GM12878 (cell line): ENCODE data around the gene PADI2. TPM values are rescaled to one million over a fixed set of nuclear protein-coding genes. Genes with fewer than 3 reads are reported as not detected.

Experiments used
- ATAC-seq: fragments of 200-7000 bp; cut with Tn5 transposase; 3 replicates; pipeline ENCODE4 v1.9.1; 2020; ENCODE audit warnings: mild to moderate bottlenecking, moderate library complexity
- BruUV-seq: library from RNA; stranded (reverse); fragments of 400-500 nt; replicated peaks from 2 replicates; lab custom pipeline; 2021; lab: Mats Ljungman, UMichigan
- CTCF ChIA-PET: fragments of 300-600 bp; sonication (Branson Sonifier 250); formaldehyde crosslinking; extraction: SDS; loops from one replicate; lab custom pipeline; 2021; ENCODE audit warnings: inconsistent platforms; lab: Yijun Ruan, JAX
- POLR2A ChIA-PET: fragments of 350-600 bp; formaldehyde crosslinking; extraction: SDS; loops from one replicate; lab custom pipeline; 2021; ENCODE audit warnings: inconsistent platforms; lab: Charles Lee
- RAD21 ChIA-PET: fragments of 300-600 bp; sonication (Branson Sonifier 250); formaldehyde crosslinking; loops from one replicate; lab custom pipeline; 2023; ENCODE audit warnings: antibody characterized with exemption; ENCODE audit not compliant: unreplicated experiment; lab: Charles Lee
- SMC1A ChIA-PET: fragments of 300-600 bp; sonication (Branson Sonifier 250); formaldehyde crosslinking; loops from one replicate; lab custom pipeline; 2023; ENCODE audit not compliant: unreplicated experiment, uncharacterized antibody; lab: Charles Lee
- DNase-seq: peaks from one replicate; pipeline ENCODE4 v3.0.0-alpha.2; 2011; ENCODE audit warnings: low read depth, low spot score
- FAIRE-seq: peaks from 3 replicates; lab custom pipeline; 2011; peaks lifted over from hg19 to GRCh38; lab: Jason Lieb, UNC
- H2AFZ ChIP-seq: 2 replicates; pipeline ENCODE4 v1.6.0; 2011; ENCODE audit warnings: low read depth, low read length, control low read depth; ENCODE audit not compliant: control insufficient read depth
- H3K27ac ChIP-seq: 2 replicates; pipeline ENCODE4 v1.5.1; 2011; ENCODE audit warnings: control low read depth; ENCODE audit not compliant: control insufficient read depth, insufficient read depth
- H3K27me3 ChIP-seq, 2 experiments: replicated peaks in 1 of 2; 2 replicates each; pipeline versions ENCODE4 v1.6.0 to v1.6.1; 2011; ENCODE audit warnings: low read length in 1 of 2; ENCODE audit not compliant: control insufficient read depth in 2 of 2, insufficient read depth in 2 of 2
- H3K36me3 ChIP-seq, 2 experiments: 2 replicates each; pipeline ENCODE4 v1.5.1; 2011; ENCODE audit warnings: low read length in 1 of 2; ENCODE audit not compliant: control insufficient read depth in 2 of 2, insufficient read depth in 2 of 2
- H3K4me1 ChIP-seq: 2 replicates; pipeline ENCODE4 v1.6.1; 2011; ENCODE audit warnings: mild to moderate bottlenecking, low read length, moderate library complexity, mixed read lengths; ENCODE audit not compliant: control insufficient read depth, insufficient read depth
- H3K4me2 ChIP-seq: 2 replicates; pipeline ENCODE4 v1.6.0; 2011; ENCODE audit warnings: control low read depth; ENCODE audit not compliant: control insufficient read depth, insufficient read depth
- H3K4me3 ChIP-seq: fragments of 200-600 bp; sonication (generic); 2 replicates; pipeline ENCODE4 v1.5.1; 2016
- H3K79me2 ChIP-seq: 2 replicates; pipeline ENCODE4 v1.6.0; 2011; ENCODE audit warnings: low read length; ENCODE audit not compliant: control insufficient read depth, insufficient read depth
- H3K9ac ChIP-seq: 2 replicates; pipeline ENCODE4 v1.8.0; 2011; ENCODE audit warnings: low read length, control low read depth, mixed read lengths; ENCODE audit not compliant: control insufficient read depth, insufficient read depth
- H3K9me3 ChIP-seq: replicated peaks from 3 replicates; pipeline ENCODE4 v1.5.1; 2011; ENCODE audit warnings: mild to moderate bottlenecking, low read length; ENCODE audit not compliant: control insufficient read depth, insufficient read depth
- H4K20me1 ChIP-seq: 2 replicates; pipeline ENCODE4 v1.6.0; 2011; ENCODE audit not compliant: control insufficient read depth, insufficient read depth
- ASH2L ChIP-seq: fragments of 300-600, 200-600 bp; sonication (generic); IDR thresholded peaks from 2 replicates; pipeline ENCODE4 v1.6.1; 2017; ENCODE audit warnings: low read depth, mild to moderate bottlenecking, borderline replicate concordance
- EP300 ChIP-seq, 2 experiments: fragments of 150-350 bp in 1 of 2; IDR thresholded peaks; 2 replicates each; pipeline ENCODE4 v1.6.1; 2011 to 2012; ENCODE audit warnings: low read depth in 2 of 2, low read length in 2 of 2, borderline replicate concordance in 1 of 2, improper control_type of control experiment in 1 of 2, inconsistent platforms in 1 of 2; ENCODE audit not compliant: control insufficient read depth in 1 of 2
- FOXK2 ChIP-seq: fragments of 450-650 bp; IDR thresholded peaks from 2 replicates; pipeline ENCODE4 v1.6.1; 2017; ENCODE audit warnings: mild to moderate bottlenecking, moderate library complexity
- IKZF1 ChIP-seq: fragments of 450-650 bp; conservative IDR thresholded peaks from 2 replicates; pipeline ENCODE4 v1.6.1; 2017; ENCODE audit warnings: antibody characterized with exemption, mild to moderate bottlenecking
- KDM1A ChIP-seq: fragments of 200-600 bp; sonication (generic); IDR thresholded peaks from 2 replicates; pipeline ENCODE4 v1.6.1; 2016; ENCODE audit warnings: borderline replicate concordance
- KLF5 ChIP-seq: fragments of 450-650 bp; IDR thresholded peaks from 2 replicates; pipeline ENCODE4 v1.6.1; 2014; ENCODE audit warnings: mild to moderate bottlenecking; ENCODE audit not compliant: partially characterized antibody
- MEF2A ChIP-seq: IDR thresholded peaks from 2 replicates; pipeline ENCODE4 v1.6.1; 2011; ENCODE audit warnings: low read depth, mild to moderate bottlenecking, low read length, moderate library complexity; ENCODE audit not compliant: insufficient read depth
- MXI1 ChIP-seq: fragments of 150-350 bp; IDR thresholded peaks from 2 replicates; pipeline ENCODE4 v1.6.1; 2011; ENCODE audit warnings: low read depth, mild to moderate bottlenecking, inconsistent platforms, low read length, improper control_type of control experiment
- PAX8 ChIP-seq: fragments of 450-650 bp; IDR thresholded peaks from 2 replicates; pipeline ENCODE4 v1.6.1; 2017; ENCODE audit warnings: mild to moderate bottlenecking, moderate library complexity
- RCOR1 ChIP-seq: conservative IDR thresholded peaks from 2 replicates; pipeline ENCODE4 v1.6.1; 2012; ENCODE audit warnings: low read depth, low read length, improper control_type of control experiment
- SIX5 ChIP-seq: IDR thresholded peaks from 2 replicates; pipeline ENCODE4 v1.6.1; 2011; ENCODE audit warnings: mild to moderate bottlenecking, low read depth, low read length, moderate library complexity; ENCODE audit not compliant: severe bottlenecking
- SRF ChIP-seq, 2 experiments: IDR thresholded peaks; 2 replicates each; pipeline ENCODE4 v1.6.1; 2011; ENCODE audit warnings: low read depth in 2 of 2, low read length in 2 of 2, mild to moderate bottlenecking in 1 of 2, moderate library complexity in 1 of 2
- YY1 ChIP-seq: IDR thresholded peaks from 2 replicates; pipeline ENCODE4 v1.6.1; 2011; ENCODE audit warnings: low read depth, mild to moderate bottlenecking, low read length
- ZBED1 ChIP-seq: IDR thresholded peaks from 2 replicates; pipeline ENCODE4 v1.6.1; 2016; ENCODE audit warnings: borderline replicate concordance
- WGBS: methylation state at CpG from one replicate; pipeline ENCODE4 v1.1.6; 2016; ENCODE audit warnings: low lambda C conversion rate; ENCODE audit not compliant: insufficient replicate concordance, insufficient coverage; ENCODE audit errors: missing lambda C conversion rate; 5-methylcytosine and 5-hydroxymethylcytosine counted together
- in situ Hi-C: fragments of 300-500 bp; cut with MboI; formaldehyde crosslinking; loops from 9 replicates; pipeline ENCODE4 v1.14.3; 2018; ENCODE audit warnings: mixed read lengths
- intact Hi-C: fragments of 100-400 bp; cut with micrococcal nuclease; formaldehyde crosslinking; loops from one replicate; pipeline ENCODE4 v1.14.2; 2022; ENCODE audit not compliant: unreplicated experiment
- polyA plus RNA-seq, 11 experiments: library from polyadenylated mRNA; depleted of rRNA in 4 of 11; unstranded in 6 of 11; stranded (reverse) in 5 of 11; fragments of >200 nt; fragmentation: Nextera tagmentation in 4 of 11; fragmentation: Illumina TruSeq in 1 of 11; extraction: Ambion mirVana in 4 of 11; extraction: Trizol in 1 of 11; gene quantifications; 1 replicate in 1 of 11; 2 replicates in 10 of 11; pipeline versions ENCODE4 v1.2.1 to v1.2.3, GENCODE V29; 2011 to 2016; ENCODE audit warnings: inconsistent platforms in 2 of 11, missing spikeins in 2 of 11, low read depth in 1 of 11
- total RNA-seq, 4 experiments: library from RNA; depleted of rRNA in 3 of 4; stranded (reverse); fragments of >200 nt in 3 of 4; fragmentation: Illumina TruSeq in 1 of 4; extraction: Trizol in 1 of 4; gene quantifications; 2 replicates each; pipeline versions ENCODE4 v1.2.1 to v1.2.3, GENCODE V29; 2013 to 2021

Gene PADI2
- total and polyA plus RNA-seq, 10 of the 15 experiments (the other 5 are each of a cell fraction or from before 2014, with no cell fraction given): 0.05 to 3.0 (median 0.10) TPM; not detected in 1

DNA sequence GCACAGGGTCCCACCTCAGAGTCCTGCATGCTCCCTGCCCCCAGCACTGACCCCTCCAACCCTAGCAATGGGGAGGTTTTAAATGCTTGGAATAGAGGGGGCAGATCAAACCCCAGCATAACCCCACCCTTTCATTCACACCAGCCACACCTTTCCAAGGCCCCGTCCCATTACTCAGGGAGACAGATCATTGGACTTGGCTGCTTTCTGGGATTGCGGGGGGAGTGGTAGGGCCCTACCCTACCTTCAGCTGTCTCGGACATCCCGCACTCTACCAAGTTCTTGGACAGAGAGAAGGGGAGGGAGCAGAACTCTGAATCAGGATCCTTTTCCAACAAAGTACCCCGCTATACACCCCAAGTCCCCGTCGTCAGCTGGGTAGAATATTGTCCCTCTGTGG lies 983 bp downstream of the PADI2 start:
- H3K4me1 ChIP-seq: peaks cover 8% of the 10 kb centered on the region; the same call in 1 of the 2 replicates
- WGBS: 50% methylated on average over 7 of the region's 7 CpGs
- CTCF ChIA-PET: interaction anchor here (0.9 to 9.3 kb wide), 2 partner anchors 34 to 59 kb away, joined by 4 to 171 read pairs; no protein-coding TSS in a partner anchor

More for the DNA sequence above, 983 bp downstream of the PADI2 start:
- ATAC-seq: no peak
- Histone ChIP-seq H3K4me3 (no peak overlapping the region), H3K9ac (no peak overlapping the region), H2AFZ (no peak overlapping the region), H3K4me2 (no peak overlapping the region), H3K36me3 (no peaks in the 10 kb centered on the region), H3K27ac (no peak overlapping the region), H3K79me2 (no peaks in the 10 kb centered on the region), H3K27me3 (peaks cover 9 to 11% of the 10 kb centered on the region in 2 experiments; a peak in 3 of 4 replicates), H3K9me3 (no peaks in the 10 kb centered on the region), H4K20me1 (no peaks in the 10 kb centered on the region)
- POLR2A ChIA-PET: interaction anchor here (0.6 to 1.3 kb wide), 6 partner anchors 9 to 39 kb away, joined by 3 to 7 read pairs (median 3); no protein-coding TSS in a partner anchor
- intact Hi-C loops (loop anchor here (5.0 kb wide), 1 partner anchor 41 kb away; no protein-coding TSS in a partner anchor), in situ Hi-C loops (loop anchor here (5.0 kb wide), 2 partner anchors 56 to 214 kb away; no protein-coding TSS in a partner anchor)
- SMC1A ChIA-PET: interaction anchor here (0.6 to 12.4 kb wide), 7 partner anchors 9 to 156 kb away, joined by 3 to 236 read pairs (median 6); no protein-coding TSS in a partner anchor
- DNase-seq: no peak
- RAD21 ChIA-PET: interaction anchor here (0.7 to 2.5 kb wide), 6 partner anchors 24 to 118 kb away, joined by 3 to 8 read pairs (median 4); no protein-coding TSS in a partner anchor
- BruUV-seq: no TSS peak
- TF ChIP-seq FOXK2 (no peak), KDM1A (no peak), SIX5 (no peak), RCOR1 (no peak), MEF2A (no peak), PAX8 (no peak), YY1 (no peak), KLF5 (no peak), SRF (IDR thresholded peaks at IDR 0.05; ENCODE audit: low read depth in 2 of 2, low read length in 2 of 2) (no peak), ZBED1 (no peak), ASH2L (no peak), EP300 (IDR thresholded peaks at IDR 0.05; ENCODE audit: borderline replicate concordance in 1 of 2, control insufficient read depth in 1 of 2, low read depth in 2 of 2, low read length in 2 of 2) (no peak), IKZF1 (no peak), MXI1 (no peak)
- FAIRE-seq: no peak
